ENCODE results near the gene RHBG.

The RHBG gene

DNA sequence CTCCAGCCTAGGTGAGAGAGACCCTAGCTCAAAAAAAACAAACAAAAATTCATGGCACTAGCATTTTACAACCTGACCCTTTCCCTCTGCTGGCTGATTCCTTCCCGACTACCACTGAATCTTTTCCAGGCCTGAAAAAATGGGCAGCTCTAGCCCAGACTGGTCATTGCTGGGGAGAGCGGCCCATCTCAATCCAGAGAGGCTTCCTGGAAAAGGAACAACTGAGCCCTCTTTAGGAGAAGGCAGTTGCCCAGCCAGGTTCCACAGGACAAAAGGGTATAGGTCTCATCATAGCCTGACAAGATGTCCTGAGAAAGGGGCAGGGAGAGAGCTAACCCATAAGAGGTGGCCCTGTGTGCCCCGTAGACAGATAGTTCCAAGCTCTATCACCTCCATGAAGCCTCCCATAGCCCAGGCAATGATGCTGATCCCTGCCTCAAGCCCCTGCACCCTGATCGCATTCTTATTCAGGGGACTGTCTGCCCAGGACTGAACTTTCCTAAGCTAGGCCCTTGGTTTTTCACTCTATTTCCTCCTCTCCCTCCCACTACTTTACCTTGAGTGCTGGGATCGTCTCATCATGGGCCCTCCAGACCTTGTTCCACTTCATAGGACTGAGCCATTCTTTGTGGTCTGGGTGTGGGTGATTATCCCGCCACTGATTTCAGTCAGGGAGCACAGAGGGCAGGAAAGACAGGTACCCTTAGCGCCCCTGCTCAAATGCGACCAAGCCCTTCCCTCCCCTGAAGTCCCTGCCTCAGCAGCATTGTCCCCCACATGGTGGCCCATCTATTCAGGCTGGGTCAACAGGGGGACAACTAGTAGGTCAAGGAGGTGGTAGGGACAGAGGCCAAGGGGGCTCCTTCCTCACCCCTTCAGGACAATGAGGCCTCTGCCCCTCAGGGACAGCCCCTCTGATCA, 18.2 kb downstream of the RHBG start:
- DNase-seq = no peak

DNA sequence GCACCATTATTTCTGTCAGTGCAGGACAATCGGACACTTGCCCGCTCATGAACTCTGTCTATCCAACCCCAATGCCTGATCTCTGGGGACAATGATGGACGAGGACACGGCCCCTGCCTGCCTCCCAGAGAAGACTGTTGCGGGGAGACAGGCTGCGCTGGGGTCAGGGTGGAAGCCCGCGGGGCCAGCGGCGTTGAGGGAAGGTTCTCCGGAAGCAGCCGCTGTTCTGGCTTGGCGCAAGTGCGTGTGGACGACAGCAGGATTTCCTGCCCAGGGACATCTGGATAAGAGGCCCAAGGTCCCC, 18.8 kb downstream of the RHBG start:
- peak in 1 of 3 donors; percentile 12 for DNase-seq

DNA sequence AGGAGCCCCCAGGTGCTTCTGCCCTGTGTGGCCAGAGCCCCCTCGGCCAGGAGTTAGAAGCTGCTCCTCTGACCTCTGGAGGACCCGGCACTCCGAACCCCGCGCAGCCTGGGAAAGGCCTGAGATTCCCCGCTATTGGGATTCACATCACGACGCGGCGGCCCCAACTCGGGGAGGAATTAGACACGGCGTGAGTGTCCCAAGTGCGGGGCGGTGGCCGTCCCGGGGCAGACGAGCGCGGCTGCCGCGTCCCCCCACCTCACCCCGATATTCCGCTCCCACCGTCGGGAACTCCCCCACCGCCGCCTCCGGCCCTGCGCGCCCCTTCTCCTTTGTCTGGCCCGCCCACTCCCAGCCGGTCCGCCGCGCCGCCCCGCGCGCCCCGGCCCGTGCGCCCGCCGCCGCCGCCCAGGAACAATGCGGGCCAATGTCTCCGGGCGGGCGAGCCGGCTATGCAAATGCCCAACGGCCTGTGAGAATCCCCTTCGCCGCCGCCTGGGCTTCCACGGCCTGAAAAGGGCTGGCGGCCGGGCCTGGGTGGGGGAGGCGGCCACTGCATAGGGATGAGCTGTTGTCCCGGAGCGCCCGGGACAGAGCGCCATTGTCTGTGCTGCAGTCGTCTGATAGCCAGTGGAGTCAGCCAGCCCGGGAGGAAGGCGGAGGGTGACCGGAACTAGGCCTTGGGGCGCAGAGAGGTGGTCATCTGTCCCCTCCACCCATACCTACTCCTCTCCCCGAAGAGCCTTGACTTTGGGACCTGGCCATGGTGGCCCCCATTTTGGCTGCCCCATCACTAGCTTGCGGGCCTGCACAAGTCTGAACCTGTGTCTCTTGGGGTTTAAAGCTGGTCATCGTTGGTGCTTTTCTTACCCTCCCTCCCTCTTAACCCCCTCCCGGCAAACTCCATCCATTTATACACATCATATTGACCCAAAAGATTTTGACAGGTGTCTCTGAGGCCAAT, 19.4 kb downstream of the RHBG start:
- DNase-seq = peak in 1 of 3 donors; percentile 51

DNA sequence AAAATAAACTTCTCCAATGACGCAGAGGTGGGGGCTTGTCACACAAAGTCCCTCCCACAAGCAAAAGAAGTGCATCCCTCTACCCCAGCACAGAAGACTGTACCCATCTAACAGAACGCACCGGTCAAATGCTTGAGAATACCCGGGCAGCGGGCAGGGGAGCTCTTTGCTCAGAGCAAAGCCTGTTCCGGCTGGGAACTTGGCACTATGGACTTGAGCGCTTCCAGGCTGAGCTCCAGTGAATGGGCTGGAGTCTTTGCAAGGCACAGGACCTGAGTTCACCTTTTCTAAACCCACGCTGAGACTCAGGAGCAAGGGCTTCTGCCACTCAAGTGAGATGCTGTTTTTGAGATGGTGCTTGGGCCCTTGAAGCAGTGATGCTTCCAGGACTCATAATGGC, 20.3 kb downstream of the RHBG start:
- no peak for DNase-seq

DNA sequence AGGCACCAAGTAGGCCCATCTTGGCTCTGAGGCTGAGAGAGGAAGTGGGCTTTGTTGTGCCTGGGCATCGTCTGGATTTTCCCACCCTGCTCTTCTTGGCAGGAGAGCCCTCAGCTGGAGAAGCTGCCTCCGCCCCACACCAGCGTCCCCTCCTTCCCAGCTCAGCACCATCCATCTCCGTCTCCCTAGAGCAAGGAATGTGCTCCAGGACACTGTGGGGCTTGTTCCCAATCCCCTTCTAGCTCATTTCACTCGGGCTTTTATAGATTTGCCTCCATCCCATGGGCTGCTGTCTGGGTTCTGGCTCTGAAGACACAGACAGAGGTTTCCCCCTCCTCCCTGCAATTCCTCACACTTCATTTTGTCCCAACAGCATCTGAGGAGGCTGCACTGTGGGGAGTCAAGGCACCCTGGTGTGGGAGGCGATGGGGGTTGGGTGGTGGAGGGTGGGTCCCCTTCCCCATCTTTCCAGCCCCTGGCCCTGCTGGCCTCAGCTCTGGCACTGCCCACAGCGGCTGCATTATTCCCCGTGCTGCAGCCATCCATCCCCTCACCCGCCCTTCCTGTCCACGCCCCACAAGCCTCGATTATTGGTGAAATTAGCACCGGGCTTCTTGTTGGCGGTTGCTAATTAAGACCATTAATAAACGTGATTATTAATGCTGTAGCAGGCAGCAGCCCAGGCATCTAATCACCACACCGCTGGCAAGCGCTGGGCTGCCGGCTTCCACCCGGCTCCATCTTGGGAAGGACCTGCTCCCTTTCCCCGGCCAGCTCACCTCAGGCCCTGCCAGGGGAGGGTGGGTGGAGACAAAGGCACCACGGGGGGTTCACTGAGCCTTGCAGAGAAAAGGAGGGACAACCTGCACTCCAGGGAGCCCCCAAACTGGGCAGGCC, 21.7 kb downstream of the RHBG start:
- no peak for DNase-seq

DNA sequence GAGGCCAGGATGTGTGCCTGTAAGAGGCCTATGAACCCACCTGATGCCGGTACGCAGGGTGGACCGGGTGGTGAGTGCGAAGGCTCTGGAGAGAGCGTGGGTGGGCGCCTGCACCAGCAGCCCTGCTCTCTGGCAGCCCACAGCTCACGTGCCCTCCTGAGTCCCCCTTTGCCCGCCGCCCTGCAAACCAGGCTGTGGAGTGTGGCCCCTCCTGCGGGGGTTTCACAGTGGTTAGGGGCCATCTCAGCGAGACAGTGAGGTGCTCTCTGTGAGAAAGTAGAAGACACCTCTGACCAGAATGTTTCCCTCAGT, 22.3 kb downstream of the RHBG start:
- no peak for DNase-seq

DNA sequence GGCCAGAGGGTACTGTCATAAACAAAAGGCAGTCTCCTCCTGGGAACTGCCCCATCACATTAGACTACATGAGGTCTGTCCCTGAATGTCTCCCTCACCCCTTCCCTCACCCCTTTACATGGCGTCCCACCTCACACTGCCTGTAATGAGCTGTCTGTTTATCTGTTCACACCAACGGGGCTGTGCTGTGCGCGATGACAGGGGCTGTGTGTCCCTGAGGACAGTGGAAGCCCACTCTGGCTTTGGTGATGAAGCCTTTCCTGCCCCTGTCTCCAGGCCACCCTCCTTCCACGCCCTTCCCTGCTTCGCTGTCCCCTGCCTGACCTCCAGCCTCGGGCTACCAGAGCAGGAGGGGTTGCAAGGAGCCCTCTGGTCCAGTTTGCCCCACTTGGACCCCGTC, 22.7 kb downstream of the RHBG start:
- DNase-seq = no peak

DNA sequence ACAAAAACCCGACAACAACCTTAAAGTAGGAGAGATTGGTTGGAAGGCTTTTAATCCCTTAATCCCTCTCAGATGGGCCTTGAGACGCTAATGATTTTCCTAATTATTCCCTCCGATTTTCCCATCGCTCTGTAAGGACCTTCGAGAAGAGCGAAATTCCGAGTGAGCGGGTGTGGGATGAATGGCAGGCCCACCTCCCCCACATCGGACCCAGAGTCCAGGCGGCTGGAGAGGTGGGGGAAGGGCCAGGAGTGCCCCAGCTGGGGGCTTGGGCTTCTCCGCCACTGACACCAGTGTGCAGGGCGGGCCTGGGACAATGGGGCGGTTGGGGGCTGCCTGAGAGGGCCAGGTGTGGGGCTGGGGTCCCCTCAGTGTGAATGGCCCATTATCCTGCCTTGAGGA, 23.4 kb downstream of the RHBG start:
- DNase-seq = no peak

DNA sequence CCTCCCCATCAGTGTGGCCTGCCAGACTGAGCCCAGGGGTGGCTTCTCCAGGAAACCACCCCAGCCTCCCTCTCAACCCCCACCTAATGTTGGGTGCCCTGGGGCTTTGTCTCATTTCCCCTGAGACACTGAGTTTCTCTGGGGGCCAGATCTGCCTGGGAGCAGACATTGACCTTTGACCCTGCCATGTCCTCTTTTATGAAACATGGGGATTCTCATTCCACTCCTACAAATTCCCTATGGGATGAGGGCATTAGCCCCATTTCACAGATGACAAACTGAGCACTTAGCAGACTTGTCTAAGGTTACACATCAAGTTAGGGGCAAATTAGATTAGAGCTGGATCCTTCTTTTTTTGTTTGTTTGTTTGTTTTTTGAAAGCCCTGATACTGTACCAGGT, 24.1 kb downstream of the RHBG start:
- no peak for DNase-seq

DNA sequence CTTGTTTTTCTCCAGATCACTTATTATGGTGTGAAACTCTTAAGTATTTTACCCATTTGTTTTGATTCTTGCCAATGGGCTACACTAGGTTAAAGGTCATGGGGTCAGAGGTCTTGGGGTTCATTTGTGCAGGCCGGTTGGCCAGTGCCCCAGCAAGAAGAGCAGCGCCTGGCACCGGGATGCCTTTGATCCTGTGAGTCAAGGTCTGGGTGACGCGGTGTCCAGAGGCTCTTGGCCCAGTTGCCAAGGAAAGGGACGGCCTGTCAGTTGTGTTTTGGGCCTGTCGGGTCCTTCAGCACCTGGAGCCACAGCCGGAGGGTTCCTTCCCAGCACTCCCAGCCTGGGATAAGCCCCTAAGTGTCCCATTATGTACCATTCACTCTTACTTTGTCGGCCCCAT, 25.1 kb downstream of the RHBG start:
- no peak for DNase-seq

DNA sequence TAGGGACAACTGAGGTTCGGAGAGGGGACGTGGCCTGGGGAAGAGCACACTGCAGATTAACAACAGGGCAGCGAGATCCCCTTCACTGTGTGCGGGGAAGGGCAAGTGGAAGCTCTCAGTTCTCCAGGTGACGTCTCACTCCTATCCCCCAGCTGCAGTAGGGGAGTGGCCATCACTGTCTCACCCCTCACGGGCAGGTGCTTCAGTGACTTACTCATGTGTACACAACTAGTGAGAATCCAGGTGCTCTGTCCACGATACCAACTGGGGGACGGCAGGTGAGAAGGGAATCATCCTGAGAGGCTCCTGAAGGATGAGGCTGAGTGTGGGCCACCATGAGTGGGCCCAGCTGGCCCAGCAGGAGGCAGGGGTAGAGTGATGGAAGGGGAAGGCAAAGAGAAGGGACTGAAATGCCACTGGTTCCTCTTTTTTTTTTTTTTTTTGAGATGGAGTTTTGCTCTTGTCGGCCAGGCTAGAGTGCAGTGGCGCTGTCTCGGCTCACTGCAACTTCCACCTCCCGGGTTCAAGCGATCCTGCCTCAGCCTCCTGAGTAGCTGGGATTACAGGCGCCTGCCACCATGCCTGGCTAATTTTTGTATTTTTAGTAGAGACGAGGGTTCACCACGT, 25.9 kb downstream of the RHBG start:
- peak; percentile 38 to 48 (median 44) for DNase-seq

DNA sequence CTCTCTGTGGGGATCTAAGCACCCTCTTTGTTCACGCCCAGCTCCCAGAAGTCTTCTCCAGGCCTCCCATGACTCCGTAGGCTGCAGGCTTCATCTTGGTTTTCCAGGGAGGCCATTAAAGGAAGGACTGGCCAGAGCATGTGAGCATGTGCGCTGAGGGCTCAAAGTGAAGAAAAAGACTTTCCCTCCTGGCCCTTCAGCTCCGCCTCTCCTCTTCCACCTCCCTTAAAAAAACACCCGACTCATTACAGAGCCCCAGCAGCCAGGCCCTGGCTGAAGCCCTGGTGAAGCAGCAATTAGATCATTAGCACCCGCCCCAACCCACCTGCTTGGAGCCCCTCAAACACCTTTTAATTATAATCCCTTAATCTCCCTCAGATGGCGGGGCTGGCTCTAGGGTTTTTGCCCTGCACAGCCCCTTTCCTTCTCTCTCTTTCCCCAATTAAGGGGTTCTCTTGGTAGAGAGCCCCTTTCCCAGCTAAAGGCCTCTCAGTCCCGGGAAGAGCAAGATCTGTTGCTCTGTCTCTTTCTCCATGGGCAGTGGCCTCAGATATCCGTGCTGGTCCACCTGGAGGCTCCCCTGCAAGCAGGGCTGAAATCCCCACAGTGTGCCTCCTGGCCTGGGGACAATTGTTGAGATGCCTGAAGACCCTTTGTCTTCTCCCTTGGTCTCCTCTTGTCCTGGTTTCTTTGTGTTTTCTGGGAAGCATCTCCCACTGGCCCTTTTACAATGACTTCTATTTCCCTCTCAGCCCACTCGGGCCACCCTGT, 30.5 kb downstream of the RHBG start:
- no peak for DNase-seq

DNA sequence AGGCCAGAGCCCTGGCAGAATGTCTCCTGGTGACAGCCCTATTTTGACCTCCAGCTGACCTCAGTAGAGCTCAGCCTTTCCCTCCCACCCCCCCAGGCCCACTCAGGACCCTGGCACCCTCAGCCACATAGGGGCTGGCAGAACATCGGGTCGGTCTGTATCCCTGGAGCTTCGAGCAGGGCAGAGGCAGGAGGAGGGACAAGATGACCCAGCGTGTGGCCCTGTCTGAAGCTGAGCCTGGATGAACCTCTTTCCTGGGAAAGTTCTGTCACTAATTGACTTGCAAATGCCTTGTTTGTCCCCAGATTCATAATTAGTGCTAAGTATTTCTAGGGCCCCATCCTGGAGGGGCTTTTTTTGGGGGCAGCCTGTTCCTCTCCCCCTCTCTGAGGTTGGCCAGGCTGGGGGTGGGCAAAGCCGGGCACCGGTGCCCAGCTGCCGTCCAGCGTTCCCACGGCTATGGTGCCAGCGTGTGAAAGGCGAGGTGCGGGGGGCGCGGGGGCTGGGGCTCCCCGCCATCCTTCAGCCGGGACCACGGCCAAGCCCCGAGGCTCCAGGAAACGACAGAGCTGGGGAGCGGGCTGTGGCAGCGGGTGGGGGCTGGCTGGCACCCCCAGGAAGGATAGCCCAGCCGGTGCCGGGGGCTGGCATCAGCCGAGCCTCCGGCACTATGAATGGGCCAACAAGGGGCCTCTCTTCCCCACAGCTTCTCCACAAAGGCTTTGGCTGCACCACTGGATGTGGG, 31.4 kb downstream of the RHBG start:
- DNase-seq = no peak

DNA sequence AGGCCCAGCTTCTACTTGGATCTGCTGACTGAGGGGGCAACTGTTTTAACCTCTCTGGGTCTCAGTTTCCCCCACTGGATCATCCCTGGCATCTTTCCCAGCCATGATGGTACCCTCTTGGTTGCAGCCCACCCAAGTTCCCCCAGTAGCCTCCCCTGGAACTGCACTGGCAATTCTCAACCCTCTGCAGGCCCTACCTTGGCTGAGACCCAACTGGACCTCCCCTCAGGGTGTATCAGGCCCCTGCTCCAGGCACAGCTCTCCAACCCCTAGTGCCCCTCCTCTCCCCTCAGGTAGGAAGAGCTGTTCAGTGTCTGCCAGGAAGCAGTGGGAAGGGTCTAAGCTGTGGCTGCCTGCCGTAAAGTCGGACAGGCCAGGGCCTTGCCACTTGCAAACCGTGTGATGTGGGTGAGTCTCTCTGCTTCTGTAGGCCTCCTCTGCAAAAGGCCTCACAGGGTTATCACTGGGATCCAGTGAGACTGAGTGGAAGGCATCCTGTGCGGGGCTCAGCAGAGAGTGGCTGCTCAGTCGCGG, 32.1 kb downstream of the RHBG start:
- no peak for DNase-seq

DNA sequence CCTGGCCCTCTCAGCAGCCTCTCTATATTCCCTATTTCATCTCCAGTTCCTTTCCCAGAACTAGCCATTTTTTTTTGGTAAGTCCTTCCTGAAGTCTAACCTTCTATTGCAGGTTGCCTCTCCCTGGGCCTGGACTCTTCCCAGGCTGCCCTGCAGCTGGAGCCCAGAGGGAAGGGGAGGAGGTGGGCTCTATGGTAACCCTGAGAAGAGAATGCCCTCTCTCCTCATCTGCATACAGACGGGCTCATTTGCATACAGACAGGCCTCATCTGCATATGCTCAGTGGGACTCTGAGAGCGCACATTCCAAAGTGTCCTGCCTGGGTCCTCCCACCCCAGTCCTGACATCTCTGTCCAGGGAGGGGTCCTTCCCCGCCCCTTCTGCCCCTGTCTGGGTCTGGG, 32.7 kb downstream of the RHBG start:
- DNase-seq = no peak

DNA sequence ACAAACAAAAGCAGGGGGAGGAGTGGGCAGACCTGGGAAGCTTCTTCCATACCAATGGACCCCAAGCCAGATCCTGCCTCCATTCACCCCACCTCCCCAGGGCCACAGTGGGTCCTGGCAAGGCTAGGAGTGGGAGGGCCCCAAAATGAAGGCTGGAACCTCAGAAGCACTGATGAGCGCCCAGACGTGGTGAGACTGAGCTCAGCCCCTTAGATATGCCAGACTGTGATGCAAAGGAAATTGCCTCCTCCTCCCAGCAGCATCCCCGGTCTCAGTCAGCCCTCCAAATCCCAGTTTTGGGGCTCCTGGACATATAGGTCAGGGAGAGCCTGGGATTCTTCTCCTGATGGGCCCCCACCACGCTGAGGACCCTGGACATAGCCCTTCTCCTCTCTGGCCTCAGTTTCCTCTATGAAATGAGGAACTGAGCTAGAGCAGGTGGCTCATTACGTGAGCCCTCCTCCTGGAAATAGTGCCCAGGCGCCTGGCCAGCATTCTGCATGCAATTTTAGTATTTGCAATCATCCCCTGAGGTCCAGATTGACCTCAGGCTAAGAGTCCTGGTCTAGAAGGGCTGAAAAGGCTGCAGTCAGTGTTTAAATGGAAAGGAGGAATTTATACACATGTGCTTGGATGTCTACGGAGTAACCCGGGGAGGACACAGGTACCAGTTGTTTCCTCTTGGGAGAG, 33.5 kb downstream of the RHBG start:
- DNase-seq = no peak

DNA sequence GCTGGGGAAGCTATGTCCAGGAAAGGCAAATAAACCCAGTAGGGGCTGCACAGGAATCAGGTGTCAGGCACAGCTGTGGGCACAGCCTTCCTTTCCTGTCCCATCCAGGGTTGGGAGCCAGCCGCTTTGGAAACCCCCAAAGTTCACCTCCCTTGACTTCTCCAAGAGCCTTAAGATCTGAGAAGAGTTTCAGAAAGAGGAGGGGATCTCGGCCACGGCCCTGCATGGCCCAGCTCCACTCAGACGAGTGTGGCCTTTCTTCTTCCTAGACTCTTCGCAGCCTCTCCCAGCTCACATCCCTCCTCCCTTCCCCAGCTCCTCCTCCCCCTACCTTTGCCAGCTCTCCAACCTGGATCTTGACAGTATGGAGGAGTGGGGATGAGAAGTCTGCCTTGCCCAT, 36.7 kb downstream of the RHBG start:
- no peak for DNase-seq

DNA sequence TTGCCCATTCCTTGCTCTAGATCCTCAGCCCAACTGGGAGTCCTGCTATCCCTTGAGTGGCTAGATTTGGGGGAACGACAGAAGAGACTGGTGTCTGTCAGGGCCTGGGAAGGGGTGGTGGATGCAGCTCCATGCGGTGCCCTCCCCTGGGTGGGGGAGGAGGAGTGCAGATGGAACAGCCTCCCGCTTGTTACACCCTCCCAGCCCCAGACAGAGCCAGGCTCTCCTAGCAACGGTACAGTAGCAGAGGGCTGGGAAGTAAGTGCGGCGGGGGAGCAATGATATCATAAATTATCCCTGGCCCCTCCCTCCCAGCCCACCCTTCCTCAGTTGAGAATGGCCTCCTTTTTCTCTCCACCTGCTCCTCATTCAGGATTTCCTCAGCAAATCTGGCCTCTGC, 37.2 kb downstream of the RHBG start:
- no peak for DNase-seq

DNA sequence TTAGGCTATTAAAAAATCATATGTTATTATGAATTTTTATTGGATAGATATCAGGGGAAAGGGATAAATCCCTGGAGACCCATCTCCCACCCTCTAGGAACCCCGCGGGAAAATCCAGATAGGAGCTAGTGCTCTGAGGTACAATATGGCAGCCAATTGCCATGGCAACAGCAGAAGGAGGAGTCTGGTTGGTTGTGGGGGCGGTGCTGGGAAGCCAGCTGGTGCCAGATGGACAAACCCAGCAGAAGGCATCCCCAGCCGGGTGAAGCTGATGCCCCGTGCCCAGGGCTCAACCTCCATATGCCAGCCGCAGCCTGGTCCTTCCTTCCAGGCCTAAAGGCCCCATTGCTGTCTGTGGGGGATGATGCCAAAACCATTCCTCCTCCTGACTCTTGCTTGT, 38.3 kb downstream of the RHBG start:
- DNase-seq = no peak

DNA sequence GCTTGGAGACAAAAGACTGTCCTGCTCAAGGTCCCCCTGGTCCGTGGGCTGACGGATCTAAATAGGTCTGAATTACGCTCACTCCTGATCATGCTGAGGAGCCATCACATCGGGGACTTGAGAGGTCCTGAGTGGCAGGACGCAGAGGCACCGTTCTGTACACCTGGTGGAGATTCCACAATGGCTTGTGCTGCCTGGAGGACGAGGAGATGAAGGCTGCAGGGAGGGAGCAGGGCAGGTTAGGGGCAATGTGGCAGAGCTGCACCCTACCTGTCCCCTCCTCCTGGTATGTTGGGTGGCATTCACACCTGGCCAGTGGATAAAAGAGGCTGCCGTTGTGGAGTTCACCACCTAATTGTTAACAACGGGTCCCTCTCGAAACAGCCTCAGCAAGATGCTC, 38.7 kb downstream of the RHBG start:
- DNase-seq = no peak
